ENCODE data around the gene UGT3A2.

GRCh38 chr5:36035696-36036095 is 31.0 kb downstream of the UGT3A2 start:
- TF ChIP-seq CTCF (conservative IDR thresholded peaks at IDR 0.05) = no peak
- TF ChIP-seq EZH2 (IDR thresholded peaks at IDR 0.05; ENCODE audit: low read depth) = no peak
